ENCODE data around the gene TYMP.

DNA sequence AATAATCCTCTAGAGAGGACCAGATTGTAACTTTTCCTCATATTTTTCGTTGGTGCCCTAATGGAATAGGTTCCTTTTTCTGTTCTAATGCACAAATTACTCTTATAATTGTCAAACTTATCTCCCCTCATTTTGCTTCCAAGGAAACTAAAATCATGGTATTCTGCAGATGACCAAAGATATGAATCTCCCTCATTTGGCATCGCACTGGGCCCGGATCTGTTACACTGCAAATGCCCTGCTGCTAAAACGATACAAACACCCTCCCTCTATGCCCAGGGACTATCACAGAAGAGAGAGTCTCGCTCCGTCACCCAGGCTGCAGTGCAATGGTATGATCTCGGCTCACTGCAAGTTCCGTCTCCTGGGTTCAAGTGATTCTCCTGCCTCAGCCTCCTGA is 23.5 kb upstream of the TYMP start:
- no peak for TF ChIP-seq GABPA (IDR thresholded peaks at IDR 0.05; ENCODE audit: low read depth)
- TF ChIP-seq, protein P1, sequence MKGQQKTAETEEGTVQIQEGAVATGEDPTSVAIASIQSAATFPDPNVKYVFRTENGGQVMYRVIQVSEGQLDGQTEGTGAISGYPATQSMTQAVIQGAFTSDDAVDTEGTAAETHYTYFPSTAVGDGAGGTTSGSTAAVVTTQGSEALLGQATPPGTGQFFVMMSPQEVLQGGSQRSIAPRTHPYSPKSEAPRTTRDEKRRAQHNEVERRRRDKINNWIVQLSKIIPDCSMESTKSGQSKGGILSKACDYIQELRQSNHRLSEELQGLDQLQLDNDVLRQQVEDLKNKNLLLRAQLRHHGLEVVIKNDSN (IDR thresholded peaks at IDR 0.05; ENCODE audit: borderline replicate concordance, low read depth): no peak
- no peak for TF ChIP-seq NRF1 (IDR thresholded peaks at IDR 0.05; ENCODE audit: low read depth, low read length)
- TF ChIP-seq, protein P2, sequence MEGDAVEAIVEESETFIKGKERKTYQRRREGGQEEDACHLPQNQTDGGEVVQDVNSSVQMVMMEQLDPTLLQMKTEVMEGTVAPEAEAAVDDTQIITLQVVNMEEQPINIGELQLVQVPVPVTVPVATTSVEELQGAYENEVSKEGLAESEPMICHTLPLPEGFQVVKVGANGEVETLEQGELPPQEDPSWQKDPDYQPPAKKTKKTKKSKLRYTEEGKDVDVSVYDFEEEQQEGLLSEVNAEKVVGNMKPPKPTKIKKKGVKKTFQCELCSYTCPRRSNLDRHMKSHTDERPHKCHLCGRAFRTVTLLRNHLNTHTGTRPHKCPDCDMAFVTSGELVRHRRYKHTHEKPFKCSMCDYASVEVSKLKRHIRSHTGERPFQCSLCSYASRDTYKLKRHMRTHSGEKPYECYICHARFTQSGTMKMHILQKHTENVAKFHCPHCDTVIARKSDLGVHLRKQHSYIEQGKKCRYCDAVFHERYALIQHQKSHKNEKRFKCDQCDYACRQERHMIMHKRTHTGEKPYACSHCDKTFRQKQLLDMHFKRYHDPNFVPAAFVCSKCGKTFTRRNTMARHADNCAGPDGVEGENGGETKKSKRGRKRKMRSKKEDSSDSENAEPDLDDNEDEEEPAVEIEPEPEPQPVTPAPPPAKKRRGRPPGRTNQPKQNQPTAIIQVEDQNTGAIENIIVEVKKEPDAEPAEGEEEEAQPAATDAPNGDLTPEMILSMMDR (IDR thresholded peaks at IDR 0.05): no peak
- no peak for TF ChIP-seq EP300 (IDR thresholded peaks at IDR 0.05; ENCODE audit: borderline replicate concordance in 1 of 2, low read depth in 1 of 2, low read length in 1 of 2)
- TF ChIP-seq, protein P3, sequence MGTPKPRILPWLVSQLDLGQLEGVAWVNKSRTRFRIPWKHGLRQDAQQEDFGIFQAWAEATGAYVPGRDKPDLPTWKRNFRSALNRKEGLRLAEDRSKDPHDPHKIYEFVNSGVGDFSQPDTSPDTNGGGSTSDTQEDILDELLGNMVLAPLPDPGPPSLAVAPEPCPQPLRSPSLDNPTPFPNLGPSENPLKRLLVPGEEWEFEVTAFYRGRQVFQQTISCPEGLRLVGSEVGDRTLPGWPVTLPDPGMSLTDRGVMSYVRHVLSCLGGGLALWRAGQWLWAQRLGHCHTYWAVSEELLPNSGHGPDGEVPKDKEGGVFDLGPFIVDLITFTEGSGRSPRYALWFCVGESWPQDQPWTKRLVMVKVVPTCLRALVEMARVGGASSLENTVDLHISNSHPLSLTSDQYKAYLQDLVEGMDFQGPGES (IDR thresholded peaks at IDR 0.05; ENCODE audit: low read depth, low read length): no peak
- no peak for TF ChIP-seq POLR2AphosphoS5 (IDR thresholded peaks at IDR 0.05; ENCODE audit: low read depth, low read length)
- no peak for TF ChIP-seq EZH2phosphoT487 (IDR thresholded peaks at IDR 0.05; ENCODE audit: borderline replicate concordance, low read depth)
- TF ChIP-seq, protein P4, sequence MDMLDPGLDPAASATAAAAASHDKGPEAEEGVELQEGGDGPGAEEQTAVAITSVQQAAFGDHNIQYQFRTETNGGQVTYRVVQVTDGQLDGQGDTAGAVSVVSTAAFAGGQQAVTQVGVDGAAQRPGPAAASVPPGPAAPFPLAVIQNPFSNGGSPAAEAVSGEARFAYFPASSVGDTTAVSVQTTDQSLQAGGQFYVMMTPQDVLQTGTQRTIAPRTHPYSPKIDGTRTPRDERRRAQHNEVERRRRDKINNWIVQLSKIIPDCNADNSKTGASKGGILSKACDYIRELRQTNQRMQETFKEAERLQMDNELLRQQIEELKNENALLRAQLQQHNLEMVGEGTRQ (IDR thresholded peaks at IDR 0.05; ENCODE audit: borderline replicate concordance, low read depth, low read length): no peak
- no peak for TF ChIP-seq MXI1 (IDR thresholded peaks at IDR 0.05; ENCODE audit: low read depth, low read length)
- peak; percentile 64 for TF ChIP-seq GATA2 (CRISPR knock-in tag; IDR thresholded peaks at IDR 0.05)
- TF ChIP-seq, protein P5, sequence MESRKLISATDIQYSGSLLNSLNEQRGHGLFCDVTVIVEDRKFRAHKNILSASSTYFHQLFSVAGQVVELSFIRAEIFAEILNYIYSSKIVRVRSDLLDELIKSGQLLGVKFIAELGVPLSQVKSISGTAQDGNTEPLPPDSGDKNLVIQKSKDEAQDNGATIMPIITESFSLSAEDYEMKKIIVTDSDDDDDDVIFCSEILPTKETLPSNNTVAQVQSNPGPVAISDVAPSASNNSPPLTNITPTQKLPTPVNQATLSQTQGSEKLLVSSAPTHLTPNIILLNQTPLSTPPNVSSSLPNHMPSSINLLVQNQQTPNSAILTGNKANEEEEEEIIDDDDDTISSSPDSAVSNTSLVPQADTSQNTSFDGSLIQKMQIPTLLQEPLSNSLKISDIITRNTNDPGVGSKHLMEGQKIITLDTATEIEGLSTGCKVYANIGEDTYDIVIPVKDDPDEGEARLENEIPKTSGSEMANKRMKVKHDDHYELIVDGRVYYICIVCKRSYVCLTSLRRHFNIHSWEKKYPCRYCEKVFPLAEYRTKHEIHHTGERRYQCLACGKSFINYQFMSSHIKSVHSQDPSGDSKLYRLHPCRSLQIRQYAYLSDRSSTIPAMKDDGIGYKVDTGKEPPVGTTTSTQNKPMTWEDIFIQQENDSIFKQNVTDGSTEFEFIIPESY (IDR thresholded peaks at IDR 0.05; ENCODE audit: borderline replicate concordance, low read depth): no peak

Data from SK-N-SH (cell line).